DMS79 (cell line): ENCODE measurements around the gene TRIM36.

ENCODE experiments used
- DNase-seq: peaks from one replicate; lab custom pipeline; 2025; lab: John Stamatoyannopoulos, UW

TRIM36 gene

DNA sequence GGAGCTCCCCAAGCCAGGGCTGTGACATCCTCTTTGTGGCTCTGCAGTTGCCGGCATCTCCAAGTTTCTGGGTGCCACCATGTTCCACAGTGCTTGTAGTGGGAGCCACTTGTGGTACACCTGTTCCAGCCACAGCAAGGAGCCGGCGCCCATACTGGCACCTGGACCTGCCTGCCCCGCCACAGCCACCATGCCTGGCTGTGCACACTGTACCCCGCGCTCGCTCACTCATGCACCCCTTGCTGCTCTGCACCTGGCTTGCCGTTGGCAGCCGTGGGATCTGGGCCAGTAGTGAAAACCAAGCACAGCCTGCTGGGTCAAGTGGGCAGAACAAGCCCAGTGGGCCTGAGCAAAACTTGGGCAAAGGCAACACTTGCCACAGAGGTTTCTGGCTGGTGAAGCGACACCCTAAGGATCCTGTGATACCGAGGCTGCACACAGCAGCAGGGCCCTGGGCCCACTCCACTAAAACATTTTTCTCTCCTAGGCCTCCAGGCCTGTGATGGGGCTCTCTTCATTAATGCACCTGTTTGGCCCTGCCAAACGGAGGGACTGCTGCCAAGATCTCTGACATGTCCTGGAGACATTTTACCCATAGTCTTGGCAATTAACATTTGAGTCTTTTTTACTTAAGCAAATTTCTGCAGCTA is 2.8 kb downstream of the TRIM36 start:
- DNase-seq = no peak

DNA sequence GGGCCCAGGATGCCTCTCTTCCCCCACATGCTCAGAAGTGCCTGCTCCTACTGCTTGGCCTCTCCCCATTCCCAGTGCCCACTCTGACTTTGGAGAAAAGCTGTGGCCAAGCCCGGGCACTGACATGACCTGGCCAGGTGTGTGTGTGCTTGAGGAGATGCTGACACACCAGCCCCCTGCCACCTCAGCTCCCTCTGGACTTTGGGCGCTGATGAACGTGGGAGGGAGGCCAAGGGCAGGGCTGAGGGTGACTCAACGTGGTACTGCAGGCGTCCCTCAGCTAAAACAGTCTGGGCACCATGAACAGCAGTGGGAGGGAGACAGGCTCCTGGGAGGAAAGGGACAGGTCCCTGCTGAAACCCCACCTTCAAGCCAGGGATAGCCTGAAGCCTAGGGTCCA is 3.9 kb downstream of the TRIM36 start:
- no peak for DNase-seq

DNA sequence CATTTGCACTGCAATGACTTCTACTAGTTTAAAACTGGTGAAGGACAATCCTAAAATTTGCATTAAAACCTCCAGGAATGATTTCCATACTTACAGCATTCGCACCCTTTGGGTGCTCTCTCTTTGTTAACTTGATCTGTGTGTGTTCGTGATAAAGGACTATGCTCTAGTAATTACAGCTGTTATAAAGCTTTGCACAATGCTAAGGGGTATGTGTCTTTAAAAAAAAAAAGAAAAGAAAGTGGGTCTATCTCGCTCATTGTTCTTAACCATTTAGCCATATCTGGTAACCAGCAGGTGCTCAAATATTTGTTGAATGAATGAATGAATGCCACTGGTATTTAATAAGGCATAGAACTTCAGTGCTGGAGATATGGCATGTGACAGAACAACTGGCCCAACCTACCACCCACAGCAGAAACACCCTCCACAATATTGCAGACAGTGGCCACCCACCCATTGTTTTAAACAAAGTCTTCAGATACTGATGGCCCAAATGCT is 8.7 kb downstream of the TRIM36 start:
- no peak for DNase-seq

DNA sequence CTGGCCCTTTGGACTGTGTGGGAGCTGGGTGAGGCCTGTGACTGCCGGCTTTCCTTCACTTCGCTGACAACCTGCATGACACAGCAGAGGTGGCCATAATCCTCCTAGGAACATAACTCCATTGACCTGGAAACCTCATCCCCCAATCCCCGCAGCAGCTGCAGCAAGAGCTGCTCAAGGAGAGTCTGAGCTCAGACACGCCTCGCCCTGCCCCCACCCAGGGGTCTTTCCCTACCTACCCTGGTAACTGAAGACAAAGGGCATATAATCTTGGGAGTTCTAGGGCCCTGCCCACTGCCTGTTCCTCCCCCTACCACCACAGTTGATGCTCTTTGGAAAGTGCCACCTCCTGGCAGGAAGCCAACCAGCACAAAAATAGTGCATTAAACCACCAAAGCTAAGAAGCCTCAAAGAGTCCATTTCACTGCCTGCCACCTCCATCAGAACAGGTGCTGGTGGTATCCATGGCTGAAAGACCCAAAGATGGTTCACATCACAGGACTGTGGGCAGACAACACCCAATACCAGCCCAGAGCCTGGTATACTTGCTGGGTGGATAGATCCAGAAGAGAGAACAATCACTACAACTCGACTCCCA is 18.4 kb downstream of the TRIM36 start:
- no peak for DNase-seq

DNA sequence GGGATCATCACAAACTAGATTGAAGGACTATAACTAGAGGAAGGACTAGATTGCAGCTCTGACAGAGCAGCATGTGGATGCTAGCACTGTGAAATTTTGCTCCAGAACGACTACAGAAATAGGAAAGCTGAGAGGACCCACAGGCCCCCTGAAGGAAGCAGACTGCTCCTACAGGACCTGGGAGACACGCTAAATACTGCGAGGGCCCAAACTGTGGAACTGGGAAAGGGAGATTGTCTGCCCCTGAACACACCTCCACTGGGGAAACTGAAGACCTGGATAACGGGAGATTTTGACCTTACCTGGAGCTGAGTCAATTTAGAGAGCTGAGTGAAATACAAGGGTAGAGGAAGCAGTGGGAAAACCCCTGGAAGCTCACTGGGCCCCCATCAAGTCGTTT is 19.2 kb downstream of the TRIM36 start:
- no peak for DNase-seq

DNA sequence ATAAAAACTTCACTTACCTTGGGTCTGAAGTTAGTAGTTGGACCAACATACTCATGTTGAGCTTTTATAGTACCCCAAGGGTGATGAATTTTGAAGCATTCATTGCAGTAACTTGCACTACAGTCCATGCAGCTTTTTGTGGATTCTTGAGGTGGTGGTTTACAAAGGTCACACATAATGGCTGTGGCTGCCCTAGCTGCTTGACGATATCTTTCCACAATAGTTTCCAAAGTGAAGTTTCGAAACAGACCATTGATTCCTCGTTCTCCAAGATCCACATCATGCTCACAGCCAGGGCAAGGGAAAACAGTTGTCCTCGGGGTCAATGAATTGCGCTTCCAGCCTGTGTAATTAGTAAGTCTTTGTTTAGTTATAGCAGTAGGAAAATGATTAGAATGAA is 22.7 kb downstream of the TRIM36 start:
- no peak for DNase-seq

DNA sequence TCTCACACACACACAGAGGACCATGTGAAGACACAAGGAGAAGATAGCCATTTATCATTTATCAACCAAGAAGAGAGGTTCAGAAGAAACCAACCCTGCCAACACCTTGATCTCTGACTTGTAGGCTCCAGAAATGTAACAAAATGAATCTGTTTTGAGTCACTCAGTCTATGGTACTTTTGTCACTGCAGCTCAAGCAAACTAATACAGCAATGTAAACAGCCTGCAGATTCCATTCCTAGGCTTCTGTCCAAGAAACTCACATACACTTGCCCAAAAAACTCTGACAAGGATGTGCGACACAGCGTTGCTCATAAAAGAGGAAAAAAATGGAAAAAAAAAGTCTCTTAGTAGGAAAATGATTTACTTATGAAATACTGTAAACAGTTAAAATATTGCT is 33.4 kb downstream of the TRIM36 start:
- DNase-seq = no peak

DNA sequence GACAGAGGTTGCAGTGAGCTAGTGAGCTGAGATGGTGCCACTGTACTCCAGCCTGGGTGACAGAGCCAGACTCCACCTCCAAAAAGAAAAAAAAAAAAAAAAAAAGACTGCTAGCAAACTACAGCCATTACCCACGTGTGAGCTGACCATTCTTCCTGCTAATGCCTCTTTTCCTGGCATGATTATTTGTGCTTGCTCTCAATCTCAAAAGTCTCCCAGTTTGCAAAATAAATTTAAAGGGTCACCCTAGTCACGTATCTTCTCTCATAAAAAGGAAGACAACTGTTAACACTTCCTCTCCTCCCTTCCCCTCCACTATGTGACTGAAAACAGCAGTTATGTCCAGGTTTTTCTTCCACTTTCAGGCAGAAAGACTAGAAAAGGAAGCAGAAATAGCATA is 37.2 kb downstream of the TRIM36 start:
- no peak for DNase-seq

DNA sequence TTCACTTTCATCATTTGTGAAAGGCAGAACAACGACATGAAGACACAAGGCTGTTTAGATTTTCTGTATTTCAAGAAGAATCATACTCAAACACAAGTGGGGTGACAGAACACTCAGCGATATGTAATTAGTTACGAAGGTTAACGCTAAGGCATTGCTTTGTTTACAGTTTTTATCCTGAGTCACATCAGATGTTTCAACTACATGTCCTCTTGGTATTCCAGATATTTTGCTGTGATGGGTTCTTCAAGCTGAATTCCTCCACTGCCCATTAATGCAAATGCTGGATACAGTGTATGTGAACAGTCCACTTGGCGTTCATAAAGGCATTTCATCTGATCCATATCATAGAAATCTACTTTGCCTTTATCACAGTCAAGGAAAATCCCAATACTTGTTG is 43.4 kb downstream of the TRIM36 start:
- DNase-seq = no peak

DNA sequence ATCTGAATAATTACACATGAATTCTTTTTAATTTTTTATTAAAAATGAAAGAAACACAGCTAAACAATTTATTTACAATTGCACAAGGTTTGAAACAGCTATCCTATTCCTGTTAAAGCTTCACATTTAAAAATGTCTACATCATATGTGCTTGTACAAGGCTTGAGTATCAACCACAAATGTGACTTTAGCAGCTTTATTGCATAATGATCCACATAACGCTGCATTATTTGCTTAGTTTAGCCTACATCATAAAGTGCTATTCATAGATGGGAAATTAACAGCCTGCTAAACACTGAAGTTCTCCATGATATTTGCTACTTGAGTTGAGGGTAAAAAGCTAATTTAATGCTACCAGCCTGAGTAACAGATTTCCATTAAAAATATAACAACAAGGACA is 45.0 kb downstream of the TRIM36 start:
- no peak for DNase-seq

DNA sequence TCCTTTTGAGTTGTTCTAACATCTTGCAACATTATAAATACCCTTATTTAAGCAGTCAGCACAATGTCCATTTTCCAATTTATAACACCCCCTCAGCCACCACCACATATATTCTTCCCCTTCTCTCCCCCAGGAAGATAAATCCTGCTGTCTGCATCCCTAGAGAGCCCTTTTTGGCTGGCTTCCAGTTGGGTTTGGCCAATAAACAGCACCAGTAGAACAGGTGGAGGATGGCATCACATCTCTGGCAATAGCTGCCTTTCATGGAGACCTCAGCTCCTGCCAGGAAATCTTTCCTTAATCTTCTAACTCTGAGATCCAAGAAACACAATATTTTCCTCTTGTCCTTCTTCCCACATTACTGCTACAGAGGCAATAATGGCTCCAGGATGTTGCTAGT is 53.7 kb downstream of the TRIM36 start:
- DNase-seq = no peak

DNA sequence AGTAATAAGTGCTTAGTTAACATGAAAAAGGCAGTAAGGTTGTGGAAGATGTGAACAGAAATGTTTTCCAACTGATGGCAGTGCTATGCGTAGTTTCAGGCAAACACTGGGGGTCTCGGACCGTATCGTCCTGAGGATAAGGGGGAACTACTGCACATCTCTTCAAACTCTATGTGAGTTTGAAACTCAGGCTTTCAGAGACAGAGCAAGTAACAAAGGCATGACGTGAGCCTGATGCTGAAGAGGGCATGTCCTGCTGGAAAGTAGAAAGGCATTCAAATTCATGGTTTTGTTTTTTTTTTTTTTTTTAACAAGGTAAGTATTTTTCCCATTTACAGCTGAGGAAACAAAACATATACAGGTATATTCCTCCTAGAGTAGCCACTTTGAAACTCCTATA is 59.9 kb downstream of the TRIM36 start:
- DNase-seq = no peak

DNA sequence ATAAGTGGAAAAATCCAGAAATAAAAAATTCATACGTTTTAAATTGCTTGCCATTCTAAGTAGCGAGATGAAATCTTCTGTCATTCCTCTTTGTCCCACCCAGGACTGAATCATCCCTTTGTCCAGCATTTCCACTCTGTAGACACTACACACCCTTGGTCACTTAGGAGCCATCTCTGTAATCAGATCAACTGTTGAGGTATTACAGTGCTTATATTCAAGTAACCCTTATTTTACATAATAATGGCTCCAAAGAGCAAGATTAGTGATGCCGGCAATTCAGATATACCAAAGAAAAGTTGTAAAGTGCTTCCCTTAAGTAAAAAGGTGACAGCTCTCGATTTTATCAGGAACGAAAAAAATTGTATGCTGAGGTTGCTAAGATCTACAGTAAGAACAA is 60.4 kb downstream of the TRIM36 start:
- no peak for DNase-seq

DNA sequence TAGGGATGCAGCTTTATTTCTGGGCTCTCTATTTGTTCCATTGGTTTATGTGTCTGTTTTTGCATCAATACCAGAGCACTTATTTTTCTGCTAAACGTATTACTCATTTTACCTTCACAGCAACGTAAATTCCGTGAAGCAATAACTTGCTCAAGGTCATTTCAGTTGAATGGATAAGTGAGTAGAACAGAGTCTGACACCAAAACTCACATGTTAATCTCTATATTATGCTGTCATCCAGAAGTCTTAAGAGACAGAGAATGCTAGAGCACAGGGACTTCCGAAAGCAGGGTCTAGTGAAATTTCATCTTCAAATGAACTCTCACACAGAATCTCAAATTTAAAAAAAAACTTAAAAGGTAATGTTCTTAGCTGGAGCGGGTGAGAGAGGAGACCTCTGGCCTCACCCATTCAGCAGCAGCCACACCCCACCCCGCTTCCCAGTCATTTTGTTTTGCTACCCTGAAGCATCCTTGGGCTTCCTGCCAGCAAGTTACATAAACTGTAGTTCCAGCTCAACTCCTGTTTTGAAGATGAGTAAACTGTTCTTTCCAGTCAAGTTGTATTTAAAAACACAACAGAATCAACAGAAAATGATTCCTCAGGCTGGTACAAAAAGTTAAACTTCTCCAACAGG is 69.3 kb downstream of the TRIM36 start:
- DNase-seq = no peak

DNA sequence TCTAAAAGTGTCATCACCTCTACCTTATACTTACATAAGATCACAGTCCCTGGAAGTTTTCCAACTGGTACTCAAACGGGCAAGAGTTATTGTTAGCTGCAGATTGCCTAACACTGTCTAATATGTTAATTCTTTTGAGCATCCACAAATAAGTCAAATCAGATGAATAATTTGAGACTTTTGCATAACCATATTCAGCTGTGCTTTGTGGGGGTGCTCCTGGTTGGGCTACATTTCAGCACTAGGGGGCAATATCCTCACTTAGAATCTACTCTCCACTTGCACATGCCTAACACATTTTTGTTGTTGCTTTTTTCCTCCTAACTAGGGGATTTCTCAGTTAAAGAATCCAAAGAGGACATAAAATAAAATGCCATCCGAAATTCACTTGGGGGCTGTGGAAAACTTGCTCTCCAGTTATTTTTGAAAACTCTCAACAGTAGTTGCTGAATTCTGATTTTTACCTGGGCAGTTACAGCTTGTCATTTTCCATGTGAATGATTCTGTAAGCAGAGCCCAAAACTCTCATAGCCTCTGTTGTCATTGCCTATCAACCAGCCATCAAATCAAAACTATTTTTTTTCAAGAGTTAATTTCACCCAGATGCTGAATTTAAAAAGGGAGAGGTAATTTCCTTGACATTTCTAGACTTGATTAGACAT is 71.5 kb downstream of the TRIM36 start:
- DNase-seq = no peak

DNA sequence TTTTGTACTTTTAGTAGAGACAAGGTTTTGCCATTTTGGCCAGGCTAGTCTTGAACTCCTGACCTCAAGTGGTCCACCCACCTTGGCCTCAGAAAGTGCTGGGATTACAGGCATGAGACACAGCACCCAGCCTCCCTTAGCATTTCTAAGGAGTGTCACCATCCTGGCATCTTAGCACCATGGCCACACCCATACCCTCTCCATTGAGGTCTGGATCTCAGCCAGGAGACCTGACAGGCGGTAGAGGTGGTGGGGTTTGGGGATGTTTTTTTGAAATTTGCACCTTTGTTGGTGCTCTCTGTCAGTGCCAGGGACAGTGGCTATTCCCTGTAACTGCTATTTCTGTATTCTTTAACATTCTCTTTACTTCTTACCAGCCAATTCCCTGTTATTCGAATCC is 72.5 kb downstream of the TRIM36 start:
- no peak for DNase-seq

DNA sequence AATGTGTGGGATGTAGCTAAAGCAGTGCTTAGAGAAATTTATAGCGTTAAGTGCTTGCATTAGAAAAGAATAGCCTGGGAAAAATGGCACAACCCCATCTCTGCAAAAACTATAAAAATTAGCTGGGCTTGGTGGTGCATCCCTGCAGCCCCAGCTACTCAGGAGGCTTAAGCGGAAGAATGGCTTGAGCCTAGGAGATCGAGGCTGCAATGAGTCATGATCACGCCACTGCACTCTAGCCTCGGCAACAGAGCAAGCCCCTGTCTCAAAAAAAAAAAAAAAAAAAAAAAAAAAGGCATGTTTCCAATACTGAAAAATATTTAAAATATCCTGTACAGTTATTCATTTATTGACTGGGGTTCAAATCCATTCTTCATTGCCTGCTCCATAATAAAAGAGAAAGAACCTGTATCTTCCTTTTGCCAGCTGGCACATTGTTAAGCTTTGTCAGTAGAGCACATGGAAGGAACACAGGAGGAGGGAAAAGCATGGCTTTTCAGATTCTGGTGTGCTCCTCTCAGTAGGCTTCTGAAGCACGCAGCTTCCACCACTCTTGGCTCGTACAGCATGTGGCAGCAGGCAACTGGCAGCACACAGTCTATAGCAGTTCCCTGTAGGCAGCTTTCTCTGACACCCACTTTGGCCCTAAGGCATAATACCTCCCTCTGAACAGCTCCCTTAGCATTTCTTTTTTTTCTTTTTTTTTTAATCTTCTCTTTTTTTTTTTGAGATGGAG is 73.5 kb downstream of the TRIM36 start:
- no peak for DNase-seq

DNA sequence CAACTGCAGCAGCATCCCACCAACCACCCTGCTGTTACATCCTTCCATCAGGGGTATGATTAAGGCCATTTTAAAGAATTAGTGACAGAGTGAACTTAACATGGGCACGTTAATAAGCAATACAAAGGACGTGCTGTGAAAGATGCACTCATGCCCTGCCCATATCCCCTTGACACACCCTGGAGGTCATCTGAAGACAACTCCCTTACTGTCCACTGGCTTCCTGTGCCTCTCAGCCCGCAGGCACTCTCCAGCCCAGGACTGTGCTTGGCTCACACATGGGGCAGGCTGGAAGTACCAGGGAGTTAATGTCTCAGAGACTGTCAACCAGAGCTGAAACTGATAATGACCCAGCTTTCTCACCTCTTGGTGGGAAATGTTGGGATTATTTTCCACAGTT is 81.8 kb downstream of the TRIM36 start:
- DNase-seq = no peak

DNA sequence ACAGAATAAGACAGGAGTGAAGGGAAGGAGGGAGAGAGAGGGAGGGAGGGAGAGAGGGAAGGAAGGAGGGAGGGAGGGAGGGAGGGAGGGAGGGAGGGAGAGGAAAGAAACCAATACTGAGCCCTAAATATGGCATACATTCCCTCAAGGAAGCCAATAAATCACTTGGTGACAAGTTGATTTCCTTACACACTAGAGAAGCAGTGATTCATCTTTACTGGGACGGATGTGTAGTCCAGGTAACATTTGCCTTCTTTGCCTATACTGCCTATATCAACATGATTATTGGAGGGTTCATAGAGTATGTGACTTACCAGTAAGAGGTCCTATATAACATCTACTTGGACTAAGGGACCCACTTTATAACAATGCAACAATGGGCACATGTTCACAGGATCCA is 83.2 kb downstream of the TRIM36 start:
- DNase-seq = no peak

DNA sequence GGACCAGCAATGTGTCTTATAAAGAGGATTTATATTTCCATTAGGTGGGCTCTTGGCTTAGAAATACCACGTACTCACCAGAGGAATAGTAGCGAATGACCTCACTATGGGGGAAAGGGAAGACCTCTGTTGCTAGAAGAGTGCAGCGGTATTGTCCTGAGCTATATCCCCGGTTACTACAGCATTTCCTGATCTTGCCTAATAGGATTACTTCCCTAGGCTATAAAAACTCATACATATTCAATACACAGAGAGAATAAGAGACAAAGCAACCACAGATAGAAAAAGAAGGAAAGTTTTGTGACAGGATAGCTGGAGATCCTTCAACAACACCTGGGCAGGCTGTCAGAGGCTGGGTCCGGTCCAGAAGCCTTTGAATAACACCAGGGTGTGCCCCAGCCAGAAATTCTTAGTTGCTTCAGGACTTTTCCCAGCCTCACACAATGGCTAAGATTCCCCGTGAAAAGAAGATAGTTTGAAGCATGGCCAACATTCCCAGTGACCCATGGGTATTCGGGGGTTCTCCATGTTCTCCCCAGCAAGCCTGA is 85.4 kb downstream of the TRIM36 start:
- DNase-seq = no peak

DNA sequence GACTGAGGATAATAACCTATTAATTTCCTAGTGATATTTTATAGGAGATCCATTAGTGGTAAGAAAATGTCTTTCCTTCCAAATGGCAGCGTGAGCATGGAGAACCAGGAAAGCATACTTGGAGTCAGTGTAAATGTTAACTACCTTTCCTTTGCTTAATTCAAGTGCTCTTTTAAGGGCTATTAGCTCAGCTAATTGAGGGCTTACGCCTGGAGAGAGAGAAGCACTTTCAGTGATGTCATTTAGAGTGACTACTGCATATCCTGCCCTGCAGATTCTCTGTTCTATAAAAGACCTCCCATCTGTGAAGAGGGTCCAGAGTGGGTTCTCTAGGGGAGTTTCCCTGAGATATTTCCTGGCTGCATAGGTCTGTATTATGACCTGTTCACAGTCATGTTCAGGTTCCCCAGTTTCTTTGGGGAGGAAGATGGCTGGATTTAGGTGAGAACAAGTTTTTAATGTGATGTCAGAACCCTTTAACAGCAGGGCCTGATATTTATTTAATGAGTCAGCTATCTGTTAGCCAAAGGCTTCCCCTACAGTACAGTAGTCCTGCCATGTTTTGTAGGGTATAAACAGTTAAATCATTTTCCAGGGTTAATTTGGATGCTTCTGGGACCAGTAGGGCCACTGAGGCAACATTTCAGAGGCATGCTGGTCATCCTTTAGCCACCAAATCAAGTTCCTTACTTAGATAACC is 89.6 kb downstream of the TRIM36 start:
- DNase-seq = no peak
